ENCODE data around the gene COPS7A. TPM values are rescaled to one million over a fixed set of nuclear protein-coding genes. Genes with fewer than 3 reads are reported as not detected.

Gene COPS7A
- total RNA-seq, 1 experiment from 2014 or later = 67.8 TPM

DNA sequence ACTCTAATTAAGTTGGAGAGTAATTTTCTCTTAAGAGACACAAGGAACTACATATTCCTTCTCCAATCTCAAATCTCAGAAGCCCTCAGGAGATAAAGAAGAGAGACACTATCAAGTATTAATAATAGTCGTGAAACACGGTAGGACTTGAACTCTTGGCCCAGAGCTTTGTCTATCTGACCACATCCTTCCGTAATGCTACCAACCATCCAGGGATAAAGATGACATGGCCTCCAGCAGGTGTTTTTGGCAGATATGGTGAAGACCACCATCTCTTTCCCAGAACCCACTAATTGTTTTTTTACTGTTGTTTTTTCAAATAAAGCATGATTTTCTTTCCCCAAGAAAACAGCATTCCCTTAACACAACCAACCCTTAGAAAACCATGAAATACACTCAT lies 38.0 kb upstream of the COPS7A start:
- Histone ChIP-seq H3K36me3 (ENCODE audit: control insufficient read depth in 1 of 2, insufficient read depth in 2 of 2, low read length in 2 of 2) (peaks cover 2 to 27% of the 10 kb centered on the region in 2 experiments; a peak in 1 of 4 replicates), H3K4me1 (ENCODE audit: control insufficient read depth in 1 of 2, insufficient read depth in 2 of 2, low read length in 2 of 2) (peaks cover 9 to 21% of the 10 kb centered on the region in 2 experiments), H3K4me2 (ENCODE audit: low read length) (no peak overlapping the region), H3K9ac (ENCODE audit: low read length) (no peak overlapping the region), H3K27ac (ENCODE audit: low read depth, low read length) (no peak overlapping the region), H3K9me3 (ENCODE audit: control insufficient read depth in 1 of 2, insufficient read depth in 1 of 2, low read depth in 1 of 2, low read length in 2 of 2) (no peaks in the 10 kb centered on the region), H4K20me1 (ENCODE audit: insufficient read depth) (peaks cover 18% of the 10 kb centered on the region; the same call in 1 of the 2 replicates), H3K9me2 (ENCODE audit: insufficient read depth) (no peaks in the 10 kb centered on the region), H3K27me3 (ENCODE audit: insufficient read depth, low read length) (no peaks in the 10 kb centered on the region), H3K4me3 (replicated peaks in 1 of 2; ENCODE audit: low read depth in 1 of 2, low read length in 2 of 2) (no peak overlapping the region), H3K79me2 (ENCODE audit: insufficient read depth, low read length) (peaks cover 95% of the 10 kb centered on the region), H2AFZ (ENCODE audit: low read depth, low read length, poor library complexity, severe bottlenecking) (no peak overlapping the region)
- no peak for DNase-seq (ENCODE audit: low read depth, low spot score)
- no peak for ATAC-seq
- CTCF ChIA-PET = interaction anchor here (0.7 kb wide), 2 partner anchors 69 to 77 kb away, joined by 3 read pairs; no protein-coding TSS in a partner anchor
- POLR2A ChIA-PET = no interaction called here
- TF ChIP-seq MAX (IDR thresholded peaks at IDR 0.05) (no peak), SRF (IDR thresholded peaks at IDR 0.05; ENCODE audit: low read depth) (no peak), CEBPB (IDR thresholded peaks at IDR 0.05; ENCODE audit: low read depth) (no peak), JUND (IDR thresholded peaks at IDR 0.05) (no peak), TCF7L2 (IDR thresholded peaks at IDR 0.05; ENCODE audit: borderline replicate concordance, extremely low read depth, insufficient read depth, insufficient read length) (no peak), ELF1 (IDR thresholded peaks at IDR 0.05; ENCODE audit: borderline replicate concordance, low read depth) (no peak), EGR1 (IDR thresholded peaks at IDR 0.05; ENCODE audit: low read depth) (no peak)
- TF ChIP-seq, protein P1, sequence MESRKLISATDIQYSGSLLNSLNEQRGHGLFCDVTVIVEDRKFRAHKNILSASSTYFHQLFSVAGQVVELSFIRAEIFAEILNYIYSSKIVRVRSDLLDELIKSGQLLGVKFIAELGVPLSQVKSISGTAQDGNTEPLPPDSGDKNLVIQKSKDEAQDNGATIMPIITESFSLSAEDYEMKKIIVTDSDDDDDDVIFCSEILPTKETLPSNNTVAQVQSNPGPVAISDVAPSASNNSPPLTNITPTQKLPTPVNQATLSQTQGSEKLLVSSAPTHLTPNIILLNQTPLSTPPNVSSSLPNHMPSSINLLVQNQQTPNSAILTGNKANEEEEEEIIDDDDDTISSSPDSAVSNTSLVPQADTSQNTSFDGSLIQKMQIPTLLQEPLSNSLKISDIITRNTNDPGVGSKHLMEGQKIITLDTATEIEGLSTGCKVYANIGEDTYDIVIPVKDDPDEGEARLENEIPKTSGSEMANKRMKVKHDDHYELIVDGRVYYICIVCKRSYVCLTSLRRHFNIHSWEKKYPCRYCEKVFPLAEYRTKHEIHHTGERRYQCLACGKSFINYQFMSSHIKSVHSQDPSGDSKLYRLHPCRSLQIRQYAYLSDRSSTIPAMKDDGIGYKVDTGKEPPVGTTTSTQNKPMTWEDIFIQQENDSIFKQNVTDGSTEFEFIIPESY (IDR thresholded peaks at IDR 0.05; ENCODE audit: extremely low read depth, insufficient replicate concordance, low read length) = no peak
- TF ChIP-seq, protein P2, sequence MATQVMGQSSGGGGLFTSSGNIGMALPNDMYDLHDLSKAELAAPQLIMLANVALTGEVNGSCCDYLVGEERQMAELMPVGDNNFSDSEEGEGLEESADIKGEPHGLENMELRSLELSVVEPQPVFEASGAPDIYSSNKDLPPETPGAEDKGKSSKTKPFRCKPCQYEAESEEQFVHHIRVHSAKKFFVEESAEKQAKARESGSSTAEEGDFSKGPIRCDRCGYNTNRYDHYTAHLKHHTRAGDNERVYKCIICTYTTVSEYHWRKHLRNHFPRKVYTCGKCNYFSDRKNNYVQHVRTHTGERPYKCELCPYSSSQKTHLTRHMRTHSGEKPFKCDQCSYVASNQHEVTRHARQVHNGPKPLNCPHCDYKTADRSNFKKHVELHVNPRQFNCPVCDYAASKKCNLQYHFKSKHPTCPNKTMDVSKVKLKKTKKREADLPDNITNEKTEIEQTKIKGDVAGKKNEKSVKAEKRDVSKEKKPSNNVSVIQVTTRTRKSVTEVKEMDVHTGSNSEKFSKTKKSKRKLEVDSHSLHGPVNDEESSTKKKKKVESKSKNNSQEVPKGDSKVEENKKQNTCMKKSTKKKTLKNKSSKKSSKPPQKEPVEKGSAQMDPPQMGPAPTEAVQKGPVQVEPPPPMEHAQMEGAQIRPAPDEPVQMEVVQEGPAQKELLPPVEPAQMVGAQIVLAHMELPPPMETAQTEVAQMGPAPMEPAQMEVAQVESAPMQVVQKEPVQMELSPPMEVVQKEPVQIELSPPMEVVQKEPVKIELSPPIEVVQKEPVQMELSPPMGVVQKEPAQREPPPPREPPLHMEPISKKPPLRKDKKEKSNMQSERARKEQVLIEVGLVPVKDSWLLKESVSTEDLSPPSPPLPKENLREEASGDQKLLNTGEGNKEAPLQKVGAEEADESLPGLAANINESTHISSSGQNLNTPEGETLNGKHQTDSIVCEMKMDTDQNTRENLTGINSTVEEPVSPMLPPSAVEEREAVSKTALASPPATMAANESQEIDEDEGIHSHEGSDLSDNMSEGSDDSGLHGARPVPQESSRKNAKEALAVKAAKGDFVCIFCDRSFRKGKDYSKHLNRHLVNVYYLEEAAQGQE (IDR thresholded peaks at IDR 0.05; ENCODE audit: low read depth) = no peak
- RAD21 ChIA-PET (ENCODE audit: low non-redundant PET in 1 of 2, low total read pairs in 2 of 2, uncharacterized antibody in 2 of 2, unreplicated experiment in 2 of 2) = no interaction called here
- intact Hi-C loops (cut with micrococcal nuclease) = no loop called here
- no TSS peak for BruUV-seq (replicated peaks)

Measured in HCT116 (cell line).